HG03060 (cell line): ENCODE measurements around the gene KCNA2.

Source experiments
- ATAC-seq: cut with Tn5 transposase; IDR thresholded peaks from one replicate; pipeline ENCODE4 v1.9.1; 2021; ENCODE audit warnings: low read depth, moderate number of reproducible peaks; ENCODE audit not compliant: unreplicated experiment

Gene KCNA2

GRCh38 chr1:110605901-110606656 lies at the start of gene KCNA2:
KCNA2 (minus strand) TSS chr1:110606358; CDS start chr1:110604782, 1,576 bp downstream.
- ATAC-seq: no peak

GRCh38 chr1:110650609-110651008 lies 44.5 kb upstream of the KCNA2 start:
- ATAC-seq: no peak

- no peak for ATAC-seq
Observed at GRCh38 chr1:110648417-110648816, 42.3 kb upstream of the KCNA2 start.

- ATAC-seq: no peak
Observed at GRCh38 chr1:110647254-110647891, 41.2 kb upstream of the KCNA2 start.

- no peak for ATAC-seq
Observed at GRCh38 chr1:110645821-110646735, 39.9 kb upstream of the KCNA2 start.

- no peak for ATAC-seq
Observed at GRCh38 chr1:110645211-110645610, 39.1 kb upstream of the KCNA2 start.

GRCh38 chr1:110643879-110644472 lies 37.8 kb upstream of the KCNA2 start:
- ATAC-seq: no peak

- ATAC-seq: no peak
Observed at GRCh38 chr1:110639724-110640386, 33.7 kb upstream of the KCNA2 start.

- ATAC-seq: no peak
Observed at GRCh38 chr1:110638556-110638955, 32.4 kb upstream of the KCNA2 start.

GRCh38 chr1:110638058-110638457 lies 31.9 kb upstream of the KCNA2 start:
- no peak for ATAC-seq

GRCh38 chr1:110637475-110637874 lies 31.3 kb upstream of the KCNA2 start:
- ATAC-seq: no peak

- no peak for ATAC-seq
Observed at GRCh38 chr1:110636149-110636935, 30.2 kb upstream of the KCNA2 start.

GRCh38 chr1:110635434-110635833 lies 29.3 kb upstream of the KCNA2 start:
- ATAC-seq: no peak

- ATAC-seq: peak; percentile 46
Observed at GRCh38 chr1:110634455-110635311, 28.5 kb upstream of the KCNA2 start.

GRCh38 chr1:110634086-110634454 lies 27.9 kb upstream of the KCNA2 start:
- ATAC-seq: no peak

GRCh38 chr1:110633646-110634030 lies 27.5 kb upstream of the KCNA2 start:
- no peak for ATAC-seq

- ATAC-seq: no peak
Observed at GRCh38 chr1:110631836-110632620, 25.9 kb upstream of the KCNA2 start.
